NB4 (cell line): Measurements from ENCODE around the gene SLC25A10.

Experiments
- POLR2A ChIP-seq: IDR thresholded peaks from 2 replicates; pipeline ENCODE4 v1.6.1; 2011; ENCODE audit warnings: mild to moderate bottlenecking; ENCODE audit not compliant: insufficient read length; ENCODE audit errors: extremely low read depth
- TF ChIP-seq, protein P1 (sequence below): IDR thresholded peaks from one replicate; pipeline ENCODE4 v1.5.1; 2012; ENCODE audit warnings: low read depth, low read length

DNA sequence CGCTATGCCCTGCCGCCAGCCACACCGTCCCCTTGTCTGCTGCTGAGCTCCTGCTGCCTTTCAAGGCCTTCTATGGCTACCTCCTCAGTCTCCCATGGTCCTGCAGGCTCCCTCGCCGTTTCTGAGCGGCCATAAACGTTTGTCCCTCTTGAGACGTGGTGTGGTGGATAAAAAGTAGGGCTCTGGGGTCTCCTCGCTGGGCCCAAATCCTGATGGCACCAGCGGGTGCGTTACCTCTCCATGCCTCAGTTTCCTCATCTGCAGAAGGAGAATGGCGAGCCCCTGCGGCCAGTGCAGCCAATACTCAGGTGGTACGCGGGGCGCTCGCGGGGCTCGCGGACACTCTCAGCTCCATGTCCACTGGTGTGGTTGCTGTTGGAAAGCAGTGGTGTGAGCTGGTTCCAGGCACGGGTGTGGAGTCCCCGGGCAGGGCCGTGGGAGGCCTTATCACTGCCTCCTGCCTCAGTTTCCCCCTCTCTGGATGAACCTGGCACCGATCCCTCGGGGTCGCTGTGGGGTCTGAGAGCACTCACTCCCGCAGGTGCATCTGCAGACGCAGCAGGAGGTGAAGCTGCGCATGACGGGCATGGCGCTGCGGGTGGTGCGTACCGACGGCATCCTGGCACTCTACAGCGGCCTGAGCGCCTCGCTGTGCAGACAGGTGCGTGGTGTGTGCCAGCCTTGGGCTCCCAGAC, 2.5 kb downstream of the SLC25A10 start:
- TF ChIP-seq POLR2A = no peak
- TF ChIP-seq, protein P1, sequence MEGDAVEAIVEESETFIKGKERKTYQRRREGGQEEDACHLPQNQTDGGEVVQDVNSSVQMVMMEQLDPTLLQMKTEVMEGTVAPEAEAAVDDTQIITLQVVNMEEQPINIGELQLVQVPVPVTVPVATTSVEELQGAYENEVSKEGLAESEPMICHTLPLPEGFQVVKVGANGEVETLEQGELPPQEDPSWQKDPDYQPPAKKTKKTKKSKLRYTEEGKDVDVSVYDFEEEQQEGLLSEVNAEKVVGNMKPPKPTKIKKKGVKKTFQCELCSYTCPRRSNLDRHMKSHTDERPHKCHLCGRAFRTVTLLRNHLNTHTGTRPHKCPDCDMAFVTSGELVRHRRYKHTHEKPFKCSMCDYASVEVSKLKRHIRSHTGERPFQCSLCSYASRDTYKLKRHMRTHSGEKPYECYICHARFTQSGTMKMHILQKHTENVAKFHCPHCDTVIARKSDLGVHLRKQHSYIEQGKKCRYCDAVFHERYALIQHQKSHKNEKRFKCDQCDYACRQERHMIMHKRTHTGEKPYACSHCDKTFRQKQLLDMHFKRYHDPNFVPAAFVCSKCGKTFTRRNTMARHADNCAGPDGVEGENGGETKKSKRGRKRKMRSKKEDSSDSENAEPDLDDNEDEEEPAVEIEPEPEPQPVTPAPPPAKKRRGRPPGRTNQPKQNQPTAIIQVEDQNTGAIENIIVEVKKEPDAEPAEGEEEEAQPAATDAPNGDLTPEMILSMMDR = no peak
